K562 (cell line): ENCODE data around the gene GBP5. TPM values are rescaled to one million over a fixed set of nuclear protein-coding genes. Genes with fewer than 3 reads are reported as not detected.

ENCODE experiments used
- ATAC-seq: fragments of 200-7000 bp; cut with Tn5 transposase; 3 replicates; pipeline ENCODE4 v1.9.1; 2020; ENCODE audit warnings: moderate library complexity
- BruUV-seq: library from RNA; stranded (reverse); fragments of 400-500 nt; replicated peaks from 2 replicates; lab custom pipeline; 2021; lab: Mats Ljungman, UMichigan
- CTCF ChIA-PET: fragments of 300-600 bp; formaldehyde crosslinking; extraction: SDS; loops from one replicate; lab custom pipeline; 2021; ENCODE audit warnings: low intra/inter-chr PET ratio; lab: Yijun Ruan, JAX
- POLR2A ChIA-PET: fragments of 300-600, 350-650 bp; sonication (Branson Sonifier 250); formaldehyde crosslinking; extraction: SDS; loops from one replicate; lab custom pipeline; 2021; ENCODE audit warnings: antibody characterized with exemption, inconsistent platforms; lab: Yijun Ruan, JAX
- DNase-seq, 4 experiments: peaks; one replicate each; pipeline versions ENCODE4 v3.0.0 to v3.0.0-alpha.2; 2011 to 2018; ENCODE audit warnings: low spot score in 3 of 4, mixed read lengths in 3 of 4; ENCODE audit errors: extremely low read depth in 1 of 4
- FAIRE-seq: peaks from 2 replicates; lab custom pipeline; 2011; peaks lifted over from hg19 to GRCh38; lab: Jason Lieb, UNC
- H2AFZ ChIP-seq: 2 replicates; pipeline ENCODE4 v1.6.0; 2011; ENCODE audit warnings: low read depth, low read length, control low read depth, inconsistent platforms
- H3K27ac ChIP-seq: fragments of 200-600 bp; 3 replicates; pipeline ENCODE4 v1.8.0; 2011; ENCODE audit warnings: low read depth, mild to moderate bottlenecking, control low read depth, inconsistent platforms, low read length, moderate library complexity, mixed read lengths; ENCODE audit errors: extremely low read depth
- H3K27me3 ChIP-seq, 2 experiments: fragments of 300-600 bp in 1 of 2; 2 replicates in 1 of 2; 3 replicates in 1 of 2; pipeline versions ENCODE4 v1.6.0 to v1.8.0; 2011; ENCODE audit warnings: inconsistent platforms in 2 of 2, low read length in 2 of 2, mild to moderate bottlenecking in 1 of 2, mixed read lengths in 1 of 2, moderate library complexity in 1 of 2; ENCODE audit not compliant: control insufficient read depth in 2 of 2, insufficient read depth in 2 of 2
- H3K36me3 ChIP-seq: fragments of 300-600 bp; 3 replicates; pipeline ENCODE4 v1.8.0; 2011; ENCODE audit warnings: mild to moderate bottlenecking, low read length, inconsistent platforms; ENCODE audit not compliant: control insufficient read depth, insufficient read depth
- H3K4me1 ChIP-seq, 2 experiments: fragments of 200-600 bp in 1 of 2; replicated peaks in 1 of 2; 2 replicates in 1 of 2; 3 replicates in 1 of 2; pipeline versions ENCODE4 v1.5.1 to v1.8.0; 2011; ENCODE audit warnings: inconsistent platforms in 2 of 2, low read length in 2 of 2, mild to moderate bottlenecking in 1 of 2, mixed read lengths in 1 of 2, moderate library complexity in 1 of 2; ENCODE audit not compliant: control insufficient read depth in 2 of 2, insufficient read depth in 2 of 2
- H3K4me2 ChIP-seq: 2 replicates; pipeline ENCODE4 v1.6.1; 2011; ENCODE audit warnings: low read length, control low read depth, inconsistent platforms, mixed read lengths; ENCODE audit not compliant: insufficient read depth
- H3K4me3 ChIP-seq: fragments of 200-600 bp; sonication (generic), shearing (Covaris generic); 2 replicates; pipeline ENCODE4 v1.5.1; 2016; ENCODE audit warnings: control low read depth, inconsistent platforms
- H3K79me2 ChIP-seq: fragments of 200-600 bp; 3 replicates; pipeline ENCODE4 v1.8.0; 2011; ENCODE audit warnings: low read length, inconsistent platforms; ENCODE audit not compliant: control insufficient read depth, insufficient read depth
- H3K9ac ChIP-seq, 2 experiments: 2 replicates each; pipeline versions ENCODE4 v1.6.0 to v1.6.1; 2011; ENCODE audit warnings: low read depth in 2 of 2, low read length in 2 of 2, control low read depth in 1 of 2, inconsistent platforms in 1 of 2, mild to moderate bottlenecking in 1 of 2, mixed read lengths in 1 of 2; ENCODE audit not compliant: insufficient read depth in 1 of 2
- H3K9me1 ChIP-seq: one replicate; pipeline ENCODE4 v1.6.0; 2011; ENCODE audit warnings: inconsistent platforms, mild to moderate bottlenecking, low read length, moderate library complexity; ENCODE audit not compliant: control insufficient read depth, insufficient read depth
- H3K9me3 ChIP-seq: replicated peaks from 2 replicates; pipeline ENCODE4 v1.5.1; 2011; ENCODE audit warnings: low read depth, low read length, inconsistent platforms; ENCODE audit not compliant: control insufficient read depth, insufficient read depth
- H4K20me1 ChIP-seq: replicated peaks from 2 replicates; pipeline ENCODE4 v1.6.1; 2011; ENCODE audit warnings: low read length, inconsistent platforms, mixed read lengths; ENCODE audit not compliant: control insufficient read depth, insufficient read depth
- ARID1B ChIP-seq: fragments of 450-650 bp; IDR thresholded peaks from 2 replicates; pipeline ENCODE4 v1.6.1; 2016; ENCODE audit warnings: antibody characterized with exemption, mild to moderate bottlenecking, inconsistent platforms
- CLOCK ChIP-seq: fragments of 250-450 bp; sonication (Bioruptor Pico); IDR thresholded peaks from 2 replicates; pipeline ENCODE4 v1.4.0; 2020; ENCODE audit warnings: mild to moderate bottlenecking, moderate library complexity, borderline replicate concordance
- GABPB1 ChIP-seq: sonication (generic); formaldehyde crosslinking; IDR thresholded peaks from 2 replicates; pipeline ENCODE4 v1.8.0; 2022; ENCODE audit warnings: mild to moderate bottlenecking, missing genetic modification reagents
- HDAC2 ChIP-seq: fragments of 450-650 bp; IDR thresholded peaks from 2 replicates; pipeline ENCODE4 v1.6.1; 2016; ENCODE audit warnings: mild to moderate bottlenecking
- HLTF ChIP-seq: fragments of 450-650 bp; IDR thresholded peaks from 2 replicates; pipeline ENCODE4 v1.6.1; 2016
- HSF4 ChIP-seq: fragments of 250-450 bp; sonication (Bioruptor Pico); IDR thresholded peaks from 2 replicates; pipeline ENCODE4 v2.1.2; 2022; ENCODE audit warnings: mild to moderate bottlenecking, moderate library complexity, borderline replicate concordance
- JUN ChIP-seq, 2 experiments: sonication (generic) in 1 of 2; formaldehyde crosslinking in 1 of 2; IDR thresholded peaks; 2 replicates each; pipeline versions ENCODE4 v1.6.1 to v1.8.0; 2012 to 2022; ENCODE audit warnings: borderline replicate concordance in 2 of 2, mild to moderate bottlenecking in 2 of 2, improper control_type of control experiment in 1 of 2, low read depth in 1 of 2, low read length in 1 of 2, missing genetic modification reagents in 1 of 2
- NCOA4 ChIP-seq: fragments of 450-650 bp; IDR thresholded peaks from 2 replicates; pipeline ENCODE4 v1.6.1; 2018; ENCODE audit warnings: mild to moderate bottlenecking; ENCODE audit not compliant: partially characterized antibody
- NR3C1 ChIP-seq: sonication (generic); formaldehyde crosslinking; IDR thresholded peaks from 2 replicates; pipeline ENCODE4 v1.8.1; 2022; ENCODE audit warnings: missing genetic modification reagents
- POU5F1 ChIP-seq: fragments of 150-350 bp; IDR thresholded peaks from 2 replicates; pipeline ENCODE4 v1.6.1; 2014; ENCODE audit warnings: borderline replicate concordance, low read length, low read depth, mild to moderate bottlenecking; ENCODE audit not compliant: partially characterized antibody
- RBBP5 ChIP-seq: fragments of 200-600 bp; sonication (generic); IDR thresholded peaks from 2 replicates; pipeline ENCODE4 v1.6.1; 2012; ENCODE audit warnings: borderline replicate concordance, mild to moderate bottlenecking, low read length, control low read depth, inconsistent platforms; ENCODE audit not compliant: insufficient read depth, poor library complexity, severe bottlenecking
- RBM14 ChIP-seq: fragments of 200-400 bp; formaldehyde crosslinking; IDR thresholded peaks from 2 replicates; pipeline ENCODE4 v1.6.1; 2018; ENCODE audit warnings: low read depth, mild to moderate bottlenecking, low read length, moderate library complexity, borderline replicate concordance; ENCODE audit not compliant: insufficient read depth
- RNF2 ChIP-seq: sonication (generic); IDR thresholded peaks from 2 replicates; pipeline ENCODE4 v1.6.1; 2016
- TARDBP ChIP-seq: fragments of 450-650 bp; IDR thresholded peaks from 2 replicates; pipeline ENCODE4 v1.6.1; 2016
- TRIM24 ChIP-seq, 2 experiments: fragments of 450-650 bp; IDR thresholded peaks; 2 replicates each; pipeline ENCODE4 v1.6.1; 2016
- ZNF609 ChIP-seq: sonication (generic); formaldehyde crosslinking; IDR thresholded peaks from 2 replicates; pipeline ENCODE4 v1.8.1; 2023; ENCODE audit warnings: missing genetic modification reagents, mild to moderate bottlenecking, borderline replicate concordance
- WGBS: fragments of 100-300 bp; shearing (Covaris generic); methylation state at CpG from one replicate; pipeline ENCODE4 v1.1.6; 2016; ENCODE audit warnings: low coverage, mixed read lengths; ENCODE audit not compliant: insufficient coverage; ENCODE audit errors: missing lambda C conversion rate; 5-methylcytosine and 5-hydroxymethylcytosine counted together
- in situ Hi-C: fragments of 300-500 bp; cut with MboI; formaldehyde crosslinking; loops from 4 replicates; pipeline ENCODE4 v1.15.0; 2018; ENCODE audit warnings: inconsistent platforms, mixed read lengths
- intact Hi-C: fragments of 100-400 bp; cut with micrococcal nuclease; formaldehyde crosslinking; loops from 2 replicates; pipeline ENCODE4 v1.14.2; 2022
- polyA plus RNA-seq, 8 experiments: library from polyadenylated mRNA; depleted of rRNA in 4 of 8; stranded (reverse) in 5 of 8; unstranded in 3 of 8; fragments of >200 nt; fragmentation: Nextera tagmentation in 2 of 8; fragmentation: Illumina TruSeq in 1 of 8; extraction: Ambion mirVana in 2 of 8; extraction: Trizol in 1 of 8; gene quantifications; 2 replicates each; pipeline versions ENCODE4 v1.2.1 to v1.2.3, GENCODE V29; 2011 to 2014; ENCODE audit warnings: inconsistent platforms in 1 of 8, missing spikeins in 1 of 8
- total RNA-seq, 7 experiments: library from RNA; depleted of rRNA in 6 of 7; stranded (reverse); fragments of >200 nt in 6 of 7; fragmentation: Illumina TruSeq in 2 of 7; extraction: Trizol in 2 of 7; gene quantifications; 2 replicates each; pipeline versions ENCODE4 v1.2.1 to v1.2.3, GENCODE V29; 2011 to 2021; ENCODE audit warnings: low replicate concordance in 1 of 7

GBP5 gene
- total and polyA plus RNA-seq, 9 of the 15 experiments (the other 6 are each of a cell fraction or from before 2014, with no cell fraction given), result 0.23 to 0.91 (median 0.57) TPM

DNA sequence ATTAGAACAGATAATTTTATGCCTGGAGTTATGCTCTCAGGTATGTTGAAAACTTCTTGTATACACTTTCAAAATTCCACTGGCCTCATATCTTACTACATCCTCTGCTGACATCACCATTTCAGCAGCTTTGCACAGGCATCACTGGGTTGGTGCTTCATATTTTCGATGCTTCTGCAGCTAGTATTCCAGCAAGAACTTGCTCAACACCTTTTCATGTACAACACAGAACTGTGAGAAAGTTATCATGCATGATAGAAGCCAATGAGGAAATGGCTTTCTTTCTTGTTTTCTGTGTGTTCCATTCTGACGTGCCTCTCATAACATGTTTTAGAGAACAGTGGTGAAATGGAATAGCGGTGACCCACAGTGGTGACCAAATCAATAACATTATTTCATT lies 5.1 kb upstream of the GBP5 start:
- 0% methylated on average over 3 of the region's 3 CpGs for WGBS
- CTCF ChIA-PET, result no interaction called here
- no peak for TF ChIP-seq NR3C1 (CRISPR knock-in tag)
- TF ChIP-seq RNF2, result no peak
- no peak for TF ChIP-seq ZNF609
- no peak for TF ChIP-seq RBM14
- TF ChIP-seq POU5F1, result no peak
- TF ChIP-seq GABPB1 (CRISPR knock-in tag), result no peak
- TF ChIP-seq HSF4 (CRISPR knock-in tag), result no peak
- no peak for TF ChIP-seq NCOA4
- TF ChIP-seq HDAC2, result no peak
- TF ChIP-seq RBBP5, result no peak
- TF ChIP-seq HLTF, result no peak
- TF ChIP-seq ARID1B, result no peak
- no peak for TF ChIP-seq TARDBP
- no peak for TF ChIP-seq CLOCK
- no peak for TF ChIP-seq JUN (IDR thresholded peaks at IDR 0.05; ENCODE audit: borderline replicate concordance, low read depth, low read length)
- TF ChIP-seq JUN (CRISPR knock-in tag; IDR thresholded peaks at IDR 0.05; ENCODE audit: borderline replicate concordance), result no peak
- TF ChIP-seq TRIM24 (IDR thresholded peaks at IDR 0.05), result no peak
- no peak overlapping the region for H2AFZ ChIP-seq
- POLR2A ChIA-PET, result no interaction called here
- no TSS peak for BruUV-seq
- no peak overlapping the region for H3K4me3 ChIP-seq
- H3K9me3 ChIP-seq, result no peaks in the 10 kb centered on the region
- H4K20me1 ChIP-seq, result no peaks in the 10 kb centered on the region
- no peaks in the 10 kb centered on the region for H3K9me1 ChIP-seq
- FAIRE-seq (no peak), DNase-seq (no peak), ATAC-seq (no peak)
- in situ Hi-C loops, result no loop called here
- H3K4me1 ChIP-seq, result peaks cover 0 to 4% of the 10 kb centered on the region in 2 experiments; a peak in 1 of 5 replicates
- no peak overlapping the region for H3K27ac ChIP-seq
- H3K9ac ChIP-seq, result no peak overlapping the region
- intact Hi-C loops, result loop anchor here (5.0 kb wide), 1 partner anchor 190 kb away; no protein-coding TSS in a partner anchor
- no peaks in the 10 kb centered on the region for H3K27me3 ChIP-seq
- no peak overlapping the region for H3K4me2 ChIP-seq
- no peaks in the 10 kb centered on the region for H3K79me2 ChIP-seq
- H3K36me3 ChIP-seq, result no peaks in the 10 kb centered on the region
